GM19372 (cell line): Measurements from ENCODE around the gene EDARADD.
"Not testable (repeated sequence)": the region's sequence is repeated elsewhere in the genome, so short reads cannot be mapped to it uniquely, and the experiment has no call there.

Experiments used
- ATAC-seq: cut with Tn5 transposase; IDR thresholded peaks from one replicate; pipeline ENCODE4 v1.9.1; 2021; ENCODE audit warnings: mild to moderate bottlenecking, low read depth, moderate library complexity; ENCODE audit not compliant: unreplicated experiment

EDARADD gene

DNA sequence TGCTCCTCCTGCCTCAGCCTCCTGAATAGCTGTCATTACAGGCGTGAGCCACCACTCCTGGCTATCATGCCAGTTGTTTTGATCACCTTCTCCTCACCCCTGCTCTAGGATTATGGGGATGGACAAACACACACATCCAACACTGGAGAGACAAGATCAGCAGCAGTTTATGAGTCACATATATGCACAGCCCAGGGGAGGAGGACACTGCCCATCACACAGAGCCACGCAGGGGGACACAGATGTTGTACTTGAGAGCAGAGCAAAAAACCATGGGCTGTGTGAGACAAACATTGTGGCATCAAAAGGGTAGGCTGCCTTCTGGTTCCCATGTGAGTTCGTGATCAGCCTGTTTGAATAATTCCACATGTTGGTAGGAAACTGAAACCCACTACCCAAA, 32.1 kb downstream of the EDARADD start:
- ATAC-seq = no peak

DNA sequence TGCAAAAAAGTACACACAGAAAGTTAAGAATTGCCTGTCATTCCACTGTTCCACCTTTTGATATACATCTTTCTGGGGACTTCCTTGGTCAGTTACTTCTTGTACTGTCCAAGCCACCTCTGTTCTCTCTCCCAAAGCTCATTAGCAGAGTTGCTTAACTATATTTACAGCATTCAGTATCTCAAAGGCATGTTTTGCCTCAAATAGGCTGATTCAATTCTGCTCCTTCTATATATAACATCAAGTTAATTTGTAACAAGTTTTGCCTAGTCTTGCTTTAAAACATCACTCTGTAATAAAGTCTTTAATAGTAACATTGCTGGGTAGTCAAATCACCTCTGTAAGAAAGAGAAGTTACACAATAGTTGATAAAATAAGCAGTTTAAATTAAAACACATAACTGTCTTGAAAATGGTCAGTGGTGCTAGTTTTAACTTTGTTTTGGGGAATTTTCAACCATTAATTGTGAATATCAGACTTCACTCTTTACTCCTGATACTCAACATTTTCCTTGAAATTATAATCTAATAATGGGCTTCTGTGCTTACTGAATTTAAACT, 35.7 kb downstream of the EDARADD start:
- no peak for ATAC-seq

DNA sequence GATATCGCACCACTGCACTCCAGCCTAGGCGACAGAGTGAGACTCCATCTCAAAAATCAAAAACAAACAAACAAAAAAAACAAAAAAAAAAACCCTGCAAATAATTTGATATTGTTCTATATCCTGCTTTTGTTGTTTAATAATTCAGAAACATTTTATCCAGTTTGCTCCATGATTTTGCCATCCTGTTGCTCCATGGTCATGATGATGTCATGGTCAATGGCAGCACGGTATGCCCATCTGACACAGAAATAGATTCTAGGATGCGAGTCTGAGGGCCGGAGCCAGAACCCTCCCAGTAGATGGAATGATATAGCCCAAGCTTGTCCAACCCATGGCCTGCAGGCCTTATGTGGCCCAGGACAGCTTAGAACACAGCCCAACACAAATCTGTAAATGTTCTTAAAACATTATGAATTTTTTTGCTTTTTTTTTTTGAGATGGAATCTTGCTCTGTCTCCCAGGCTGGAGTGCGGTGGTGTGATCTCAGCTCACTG, 39.8 kb downstream of the EDARADD start:
- ATAC-seq = no peak

DNA sequence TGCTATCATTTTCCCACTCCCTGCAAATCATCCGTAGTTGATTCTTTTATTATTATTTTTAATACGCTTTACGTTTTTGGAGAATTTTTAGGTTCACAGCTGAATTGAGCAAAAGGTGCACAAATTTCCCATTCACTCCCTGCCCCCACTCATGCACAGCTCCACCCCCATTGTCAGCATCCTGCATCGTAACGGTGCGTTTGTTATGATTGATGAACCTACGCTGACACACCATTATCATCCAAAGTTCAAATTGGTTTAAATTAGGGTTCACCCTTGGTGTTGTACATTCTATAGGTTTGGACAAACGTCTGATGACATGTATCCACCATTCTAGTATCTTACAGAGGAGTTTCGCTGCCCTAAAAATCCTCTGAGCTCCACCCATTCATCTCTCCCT, 44.5 kb downstream of the EDARADD start:
- ATAC-seq = no peak

DNA sequence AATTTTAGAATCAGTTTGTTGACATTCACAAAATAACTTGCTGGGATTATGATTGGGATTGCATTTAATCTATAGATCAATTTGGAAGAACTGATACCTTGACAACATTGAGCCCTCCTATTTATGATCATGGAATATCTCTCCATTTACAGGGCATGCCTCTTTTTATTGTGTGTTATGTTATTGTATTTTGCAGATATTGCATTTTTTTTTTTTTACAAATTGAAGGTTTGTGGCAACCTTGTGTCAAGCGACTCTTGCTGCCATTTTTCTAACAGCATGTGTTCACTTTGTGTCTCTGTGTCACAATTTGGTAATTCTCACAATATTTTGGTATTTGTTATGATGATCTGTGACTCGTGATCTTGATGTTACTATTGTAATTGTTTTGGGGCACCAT, 46.3 kb downstream of the EDARADD start:
- ATAC-seq = no peak

DNA sequence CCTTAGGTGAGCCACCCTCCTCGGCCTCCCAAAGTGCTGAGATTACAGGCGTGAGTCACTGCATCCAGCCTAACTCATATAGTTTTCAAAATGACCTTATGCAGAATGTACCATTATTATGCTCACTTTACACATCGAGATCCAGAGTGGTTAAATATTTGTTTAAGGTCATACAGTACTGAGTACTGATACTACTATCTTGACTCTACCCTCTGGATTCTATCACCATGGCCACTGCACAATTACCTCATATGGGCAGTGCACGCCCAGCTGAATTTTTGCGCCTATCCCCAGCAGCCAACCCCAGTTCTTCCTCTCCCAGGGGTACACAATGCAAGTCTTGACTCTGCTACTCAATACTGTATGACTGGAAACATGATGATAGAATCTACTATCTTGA, 56.7 kb downstream of the EDARADD start:
- ATAC-seq = no peak

DNA sequence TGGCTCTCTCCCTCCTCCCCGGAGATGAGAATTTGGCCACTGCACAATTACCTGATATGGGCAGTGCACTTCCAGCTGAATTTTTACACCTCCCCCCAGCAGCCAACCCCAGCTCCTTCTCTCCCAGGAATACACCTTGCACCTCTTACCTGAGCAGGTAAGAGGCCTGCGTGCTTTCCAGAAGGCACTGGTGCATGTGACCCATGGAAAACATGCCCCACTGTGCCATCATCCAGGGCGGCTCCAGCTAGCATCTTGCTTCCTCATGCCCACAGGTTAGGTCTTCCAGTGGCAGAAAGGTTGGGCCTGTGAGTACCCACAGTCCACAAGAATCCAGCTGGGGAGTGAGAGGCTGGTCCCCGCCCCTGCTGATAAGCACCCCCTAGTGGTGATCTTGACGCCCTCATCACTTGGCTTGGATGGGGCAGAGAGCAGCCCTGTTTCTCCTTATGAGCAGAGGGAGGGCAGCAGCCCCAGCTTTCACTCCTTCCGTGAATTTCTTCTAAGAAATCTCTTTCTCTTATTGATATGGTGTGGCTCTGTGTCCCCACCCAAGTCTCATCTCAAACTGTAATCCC, 57.8 kb downstream of the EDARADD start:
- ATAC-seq = peak; percentile 56

DNA sequence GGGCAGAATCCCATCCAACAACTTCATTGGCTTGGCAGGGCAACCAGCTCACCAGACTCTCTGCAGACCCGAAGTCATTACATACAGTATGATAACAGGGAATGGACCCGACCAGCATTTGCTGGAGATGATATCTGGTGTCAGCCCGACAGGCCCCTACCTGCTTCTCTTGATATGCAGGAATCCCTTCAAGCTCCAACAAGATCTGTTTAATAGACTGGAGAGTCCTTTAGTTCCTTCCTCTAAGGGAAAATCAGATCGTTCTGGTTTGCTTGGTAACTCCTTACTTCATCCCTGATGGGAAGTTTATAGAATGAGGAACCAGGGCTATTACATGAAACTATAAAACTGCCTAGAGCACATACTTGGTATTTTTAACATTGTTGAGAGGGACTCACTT, 61.2 kb downstream of the EDARADD start:
- no peak for ATAC-seq

DNA sequence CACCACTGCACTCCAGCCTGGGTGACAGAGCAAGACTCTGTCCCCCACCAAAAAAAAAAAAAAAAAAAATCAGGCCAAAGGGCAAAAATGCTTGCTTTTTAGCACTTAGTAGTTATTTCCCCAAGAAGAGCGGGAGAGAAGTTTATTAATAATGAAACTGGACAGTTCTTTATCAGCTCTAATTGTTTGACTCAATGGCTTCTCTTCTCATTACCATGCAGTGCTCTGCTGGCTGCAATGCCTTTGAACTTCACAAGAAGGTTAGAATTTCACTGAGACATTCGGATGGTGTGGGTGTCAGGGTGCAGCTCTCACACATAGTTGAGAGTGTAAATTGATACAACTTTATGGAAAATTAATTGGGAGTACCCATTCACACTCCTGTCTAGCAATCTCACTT, 63.7 kb downstream of the EDARADD start:
- ATAC-seq = peak; percentile 62

DNA sequence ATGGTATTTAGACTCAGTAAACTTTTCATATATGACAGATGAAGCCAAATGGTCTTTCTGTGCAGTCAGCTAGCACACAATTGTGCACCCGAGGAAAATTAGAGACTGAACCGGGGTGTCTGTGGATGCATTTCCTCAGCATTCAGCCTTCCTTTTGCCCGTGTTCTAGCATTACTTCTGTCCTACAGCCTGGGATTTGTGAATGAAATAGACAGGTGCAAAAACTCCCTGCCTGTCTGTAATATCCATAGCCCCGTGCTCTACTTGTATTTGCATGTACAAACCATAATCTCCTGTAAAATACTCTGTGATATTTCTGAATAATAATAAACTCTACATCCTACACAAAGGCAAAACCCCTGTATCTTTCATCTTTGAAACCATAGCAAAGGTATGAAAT, 64.9 kb downstream of the EDARADD start:
- no peak for ATAC-seq

DNA sequence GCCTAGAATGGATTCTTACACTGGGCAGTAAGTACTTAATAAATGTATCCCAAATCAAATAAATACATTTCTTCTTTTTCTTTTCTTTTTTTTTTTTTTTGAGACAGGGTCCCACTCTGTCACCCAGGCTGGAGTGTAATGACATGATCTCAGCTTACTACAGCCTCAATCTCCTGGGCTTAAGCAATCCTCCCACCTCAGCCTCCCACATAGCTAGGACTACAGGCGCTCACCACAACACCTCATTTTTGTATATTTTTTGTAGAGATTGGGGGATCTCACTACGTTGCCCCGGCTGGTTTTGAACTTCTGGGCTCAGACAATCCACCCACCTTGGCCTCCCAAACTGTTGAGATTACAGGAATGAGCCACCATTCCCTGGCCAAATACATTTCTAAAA, 66.0 kb downstream of the EDARADD start:
- ATAC-seq = no peak

DNA sequence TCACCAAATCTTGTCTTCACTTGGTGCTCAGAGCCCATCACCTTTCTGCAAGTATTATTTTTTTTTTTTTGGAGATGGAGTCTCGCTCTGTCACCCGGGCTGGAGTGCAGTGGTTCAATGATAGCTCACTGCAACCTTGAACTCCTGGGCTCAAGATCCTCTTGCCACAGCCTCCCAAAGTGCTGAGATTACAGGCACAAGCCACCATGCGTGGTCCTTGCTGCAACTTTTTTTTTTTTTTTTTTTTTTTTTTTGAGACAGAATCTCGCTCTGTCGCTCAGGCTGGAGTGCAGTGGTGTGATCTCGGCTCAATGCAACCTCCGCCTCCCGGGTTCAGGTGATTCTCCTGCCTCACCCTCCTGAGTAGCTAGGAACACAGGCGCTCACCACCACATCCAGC, 70.1 kb downstream of the EDARADD start:
- not testable (repeated sequence) for ATAC-seq

DNA sequence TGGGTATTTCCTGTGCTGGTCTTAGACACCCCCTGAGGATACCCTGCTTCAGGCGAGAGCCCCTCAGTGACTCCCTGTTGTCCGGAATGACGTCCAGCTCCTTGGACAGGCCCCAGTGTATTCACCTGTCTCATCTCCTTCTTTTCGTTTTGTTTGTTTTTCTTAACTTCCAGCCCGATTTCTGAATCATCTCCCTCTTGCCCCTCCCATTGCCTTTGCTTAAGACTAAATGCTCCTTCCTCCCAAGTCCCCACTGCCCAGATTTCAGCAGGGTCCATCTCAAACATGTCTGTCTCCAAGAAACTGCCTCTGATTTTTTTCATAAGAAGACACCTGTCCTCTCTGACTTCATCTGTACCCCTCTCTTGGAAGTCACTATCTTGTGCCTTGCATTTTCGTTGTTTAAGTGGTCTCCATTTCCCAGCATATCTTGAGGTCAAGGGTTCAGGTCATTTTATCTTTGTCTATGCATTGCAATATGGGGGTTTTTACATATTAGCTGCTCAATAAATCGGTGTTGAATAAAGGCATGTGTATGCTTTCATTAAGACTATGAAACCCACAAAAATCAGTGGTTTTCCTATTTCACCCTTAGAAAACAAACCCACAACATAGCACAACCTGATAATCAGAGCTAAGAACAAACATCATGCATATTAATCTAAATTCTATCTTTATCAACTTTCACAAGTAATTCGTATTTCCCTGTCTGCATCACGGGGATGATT, 71.3 kb downstream of the EDARADD start:
- peak; percentile 39 for ATAC-seq

DNA sequence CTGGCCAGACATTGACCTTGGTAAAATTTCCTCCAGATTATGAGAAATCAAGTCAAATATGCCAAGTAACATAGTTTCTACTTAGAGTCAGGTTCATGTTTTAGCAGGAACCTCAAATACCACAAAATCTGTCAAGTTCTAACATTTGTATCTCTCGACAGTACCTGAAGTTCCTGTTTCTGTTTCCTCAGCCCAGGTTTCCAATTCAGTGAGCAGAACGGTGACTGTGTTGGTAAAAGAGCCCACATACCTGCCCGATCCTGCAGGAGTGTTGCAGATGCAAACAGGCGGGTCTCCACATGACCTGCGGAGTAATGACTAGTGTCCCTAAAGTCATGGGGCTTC, 71.8 kb downstream of the EDARADD start:
- ATAC-seq = peak; percentile 86

DNA sequence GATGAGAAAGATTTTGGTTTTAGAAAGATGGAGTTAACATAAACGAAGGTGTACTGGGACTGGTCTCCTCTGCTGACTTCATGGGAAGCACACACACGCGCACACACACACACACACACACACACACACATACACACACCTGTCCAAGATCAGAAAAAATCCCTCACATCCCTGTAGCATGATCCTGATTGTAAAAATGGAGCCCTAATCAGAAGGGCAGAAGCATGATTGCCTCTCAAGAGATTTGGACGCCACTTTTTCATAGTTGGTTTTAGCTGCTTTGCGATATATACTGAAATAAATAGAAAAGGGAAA, 73.2 kb downstream of the EDARADD start:
- ATAC-seq = no peak

DNA sequence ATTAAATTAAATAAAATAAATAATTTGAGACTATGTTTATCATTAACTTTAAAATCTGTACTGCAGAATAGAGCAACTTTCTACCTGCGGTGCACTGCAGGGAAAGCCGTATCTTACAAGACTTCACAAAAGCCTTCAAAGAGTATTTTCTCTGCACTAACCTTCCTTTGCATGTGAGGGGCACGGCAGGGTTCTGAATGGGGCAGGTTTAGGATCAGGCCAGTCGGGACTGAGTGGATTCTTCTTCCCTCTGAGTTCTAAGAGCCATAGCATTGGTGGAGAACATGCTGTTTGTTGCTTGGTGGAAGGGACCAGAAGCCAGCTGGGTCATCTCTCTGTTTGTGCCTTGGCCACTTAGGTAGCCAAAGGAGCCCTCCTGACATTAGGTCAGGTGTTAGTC, 74.5 kb downstream of the EDARADD start:
- ATAC-seq = no peak

DNA sequence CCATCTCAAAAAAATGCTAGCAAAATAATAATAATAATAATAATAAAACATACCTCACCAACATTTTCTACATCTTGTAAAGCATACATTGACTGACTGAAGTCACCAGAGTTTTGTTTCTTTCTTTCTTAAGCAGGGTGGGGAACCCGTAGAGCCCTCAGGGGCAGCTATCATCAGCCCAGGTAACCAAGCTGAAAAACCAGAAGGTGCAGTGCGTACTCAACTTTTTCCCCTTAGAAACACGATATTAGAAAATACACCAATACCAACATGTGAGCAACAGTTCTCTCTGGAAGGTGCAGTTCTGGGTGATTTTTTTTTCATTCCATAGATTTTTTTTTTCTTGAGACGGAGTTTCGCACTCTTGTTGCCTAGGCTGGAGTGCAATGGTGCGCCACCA, 75.4 kb downstream of the EDARADD start:
- no peak for ATAC-seq

DNA sequence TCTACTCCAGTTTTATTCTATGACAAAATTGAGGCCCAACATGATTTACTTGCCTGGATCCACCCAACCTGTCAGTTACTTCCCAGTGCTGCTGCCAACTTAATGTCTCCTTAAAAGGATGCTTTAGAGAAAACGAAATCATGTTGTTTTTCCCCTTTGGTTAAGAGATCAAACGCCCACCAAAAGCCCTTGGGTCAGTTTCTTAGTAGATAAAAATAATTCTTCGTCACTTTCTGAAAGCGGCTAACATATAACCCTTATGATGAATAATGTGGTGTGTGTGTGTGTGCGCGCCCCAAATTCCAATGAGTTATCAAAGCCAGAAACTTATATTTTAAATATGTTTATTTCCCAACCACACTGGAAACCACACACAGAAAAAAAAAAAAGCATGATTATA, 77.0 kb downstream of the EDARADD start:
- no peak for ATAC-seq

DNA sequence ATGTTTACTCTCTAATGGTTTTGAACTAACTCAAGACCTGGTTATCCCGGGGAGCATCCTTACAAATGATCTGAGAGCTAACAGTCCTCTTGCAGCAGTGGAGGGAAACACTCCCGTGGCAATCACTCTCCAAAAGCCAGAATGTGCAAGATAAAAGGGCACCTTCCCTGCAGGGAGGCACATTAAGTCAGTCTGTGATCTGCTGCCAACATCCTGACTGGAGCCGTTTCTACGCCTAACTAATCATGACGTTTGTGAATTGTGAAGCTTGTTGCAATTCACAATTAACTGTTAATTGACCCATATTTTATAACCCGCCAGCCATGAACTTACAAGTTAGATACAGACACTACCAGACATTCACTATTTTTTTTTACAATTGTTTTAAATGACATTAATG, 77.6 kb downstream of the EDARADD start:
- no peak for ATAC-seq

DNA sequence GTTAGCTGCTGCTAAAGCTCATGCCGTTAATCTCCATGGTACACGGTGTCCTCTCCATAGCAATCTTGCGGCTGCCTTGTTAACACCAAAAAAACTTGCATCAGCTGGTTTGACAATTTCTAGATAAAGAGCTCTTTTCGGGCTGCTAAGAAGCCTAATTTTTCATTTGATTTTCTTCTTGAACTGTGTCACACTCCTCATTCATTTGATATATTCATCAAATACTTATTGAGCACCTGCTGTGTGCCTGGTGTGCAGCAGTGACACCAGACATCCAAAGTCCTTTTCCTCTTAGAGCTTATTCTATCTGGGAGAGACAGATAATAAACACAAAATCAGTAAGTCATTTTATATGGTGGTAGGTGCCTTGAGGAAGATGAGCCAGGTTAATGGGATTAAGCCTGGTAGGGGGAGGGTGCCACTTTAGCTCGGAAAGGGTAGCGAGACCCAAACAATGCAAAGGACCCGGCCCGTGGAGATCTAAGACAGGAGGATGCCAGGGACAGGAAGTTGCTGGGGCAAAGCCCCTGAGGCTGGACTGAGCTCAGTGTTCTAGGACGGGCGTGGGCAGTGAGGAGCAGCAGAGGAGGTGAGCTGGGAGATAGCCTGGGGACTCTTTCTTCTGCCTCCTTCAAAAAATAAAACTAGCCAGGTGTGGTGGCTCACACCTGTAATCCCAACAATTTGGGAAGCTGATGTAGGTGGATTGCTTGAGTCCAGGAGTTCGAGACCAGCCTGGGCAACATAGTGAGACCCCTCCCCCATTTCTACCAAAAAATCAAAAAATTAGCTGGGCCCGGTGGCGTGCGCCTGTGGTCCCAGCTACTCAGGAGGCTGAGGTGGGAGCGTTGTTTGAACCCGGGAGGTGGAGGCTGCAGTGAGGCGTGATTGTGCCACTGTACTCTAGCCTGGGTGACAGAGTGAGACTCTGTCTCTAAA, 79.0 kb downstream of the EDARADD start:
- ATAC-seq = no peak

DNA sequence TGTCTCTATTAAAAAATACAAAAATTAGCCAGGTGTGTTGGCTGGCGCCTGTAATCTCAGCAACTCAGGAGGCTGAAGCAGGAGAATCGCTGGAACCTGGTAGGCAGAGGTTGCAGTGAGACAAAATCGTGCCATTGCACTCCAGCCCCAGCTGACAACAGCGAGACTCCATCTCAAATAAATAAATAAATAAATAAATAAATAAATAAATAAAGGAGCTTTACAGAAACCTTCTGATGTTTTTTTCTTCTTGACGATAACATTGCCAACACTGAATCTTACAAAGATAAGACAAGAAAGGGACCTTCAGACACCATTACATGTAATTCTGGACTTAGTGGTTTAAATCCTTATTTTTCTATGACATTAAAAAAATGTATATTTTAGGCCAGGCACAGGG, 81.9 kb downstream of the EDARADD start:
- ATAC-seq = no peak
